ENCODE measurements around the gene MISP.
"Not testable (repeated sequence)": the region's sequence is repeated elsewhere in the genome, so short reads cannot be mapped to it uniquely, and the experiment has no call there.

MISP gene

GRCh38 chr19:750640-751423, at the start of gene MISP:
MISP (plus strand) TSS chr19:751112; CDS start chr19:756947, 5,835 bp downstream.
- in situ Hi-C loops (cut with HindIII; ENCODE audit: low sequenced_read_pairs): no loop called here

- in situ Hi-C loops (cut with HindIII; ENCODE audit: low sequenced_read_pairs): not testable (repeated sequence)
These were observed 48.1 kb upstream of the MISP start for GRCh38 chr19:702847-703246.

- in situ Hi-C loops (cut with HindIII; ENCODE audit: low sequenced_read_pairs): no loop called here
These were observed 47.6 kb upstream of the MISP start for GRCh38 chr19:703329-703650.

GRCh38 chr19:703651-704446, 47.1 kb upstream of the MISP start:
- in situ Hi-C loops (cut with HindIII; ENCODE audit: low sequenced_read_pairs): no loop called here

GRCh38 chr19:704447-704741, 46.5 kb upstream of the MISP start:
- in situ Hi-C loops (cut with HindIII; ENCODE audit: low sequenced_read_pairs): no loop called here

- in situ Hi-C loops (cut with HindIII; ENCODE audit: low sequenced_read_pairs): no loop called here
These were observed 42.5 kb upstream of the MISP start, which contains the start of gene PALM for GRCh38 chr19:708154-709143. PALM (plus strand) TSS chr19:708935; CDS start chr19:709147, 212 bp downstream.

GRCh38 chr19:709196-709964, 41.5 kb upstream of the MISP start:
- in situ Hi-C loops (cut with HindIII; ENCODE audit: low sequenced_read_pairs): no loop called here

GRCh38 chr19:709965-710571, 40.8 kb upstream of the MISP start:
- in situ Hi-C loops (cut with HindIII; ENCODE audit: low sequenced_read_pairs): no loop called here

GRCh38 chr19:710767-711166, 40.1 kb upstream of the MISP start:
- in situ Hi-C loops (cut with HindIII; ENCODE audit: low sequenced_read_pairs): no loop called here

GRCh38 chr19:711254-711653, 39.7 kb upstream of the MISP start:
- in situ Hi-C loops (cut with HindIII; ENCODE audit: low sequenced_read_pairs): no loop called here

GRCh38 chr19:715347-715746, 35.6 kb upstream of the MISP start:
- in situ Hi-C loops (cut with HindIII; ENCODE audit: low sequenced_read_pairs): no loop called here

GRCh38 chr19:718251-718951, 32.5 kb upstream of the MISP start:
- in situ Hi-C loops (cut with HindIII; ENCODE audit: low sequenced_read_pairs): no loop called here

- in situ Hi-C loops (cut with HindIII; ENCODE audit: low sequenced_read_pairs): no loop called here
These were observed 31.9 kb upstream of the MISP start for GRCh38 chr19:718991-719512.

- in situ Hi-C loops (cut with HindIII; ENCODE audit: low sequenced_read_pairs): no loop called here
These were observed 31.1 kb upstream of the MISP start for GRCh38 chr19:719636-720344.

- in situ Hi-C loops (cut with HindIII; ENCODE audit: low sequenced_read_pairs): no loop called here
These were observed 30.4 kb upstream of the MISP start for GRCh38 chr19:720345-721160.

GRCh38 chr19:722553-723101, 28.3 kb upstream of the MISP start:
- in situ Hi-C loops (cut with HindIII; ENCODE audit: low sequenced_read_pairs): no loop called here

GRCh38 chr19:723247-723646, 27.7 kb upstream of the MISP start:
- in situ Hi-C loops (cut with HindIII; ENCODE audit: low sequenced_read_pairs): no loop called here
